SK-N-SH (cell line): ENCODE measurements around the gene PRKCB. TPM values are rescaled to one million over a fixed set of nuclear protein-coding genes. Genes with fewer than 3 reads are reported as not detected.

Source experiments
- CTCF ChIA-PET: fragments of 300-600, 350-600 bp; formaldehyde crosslinking; extraction: SDS; loops from one replicate; lab custom pipeline; 2021; lab: Yijun Ruan, JAX
- POLR2A ChIA-PET: fragments of 350-600 bp; sonication (Branson Sonifier 250); formaldehyde crosslinking; extraction: SDS; loops from one replicate; lab custom pipeline; 2020; ENCODE audit warnings: antibody characterized with exemption, inconsistent platforms; lab: Yijun Ruan, JAX
- DNase-seq: peaks from one replicate; pipeline ENCODE4 v3.0.0; 2012
- H2AFZ ChIP-seq: fragments of 200-600 bp; sonication (generic); 2 replicates; pipeline ENCODE4 v1.8.1; 2016; ENCODE audit warnings: antibody characterized with exemption, mild to moderate bottlenecking, low read depth
- H3F3A ChIP-seq: fragments of 200-600 bp; sonication (generic); replicated peaks from 2 replicates; pipeline ENCODE3; 2016; ENCODE audit warnings: antibody characterized with exemption, mild to moderate bottlenecking; ENCODE audit not compliant: insufficient read depth
- H3K27ac ChIP-seq, 2 experiments: fragments of 200-500 bp in 1 of 2; fragments of 200-600 bp in 1 of 2; sonication (Bioruptor generic) in 1 of 2; sonication (generic), shearing (Covaris generic) in 1 of 2; 2 replicates each; pipeline versions ENCODE4 v1.5.1 to v1.6.1; 2014 to 2016; ENCODE audit warnings: low read depth in 2 of 2, inconsistent platforms in 1 of 2, low read length in 1 of 2, mild to moderate bottlenecking in 1 of 2, mixed read lengths in 1 of 2
- H3K27me3 ChIP-seq: fragments of 200-600 bp; sonication (generic), shearing (Covaris generic); 2 replicates; pipeline ENCODE4 v1.6.1; 2016; ENCODE audit warnings: mixed run types; ENCODE audit not compliant: insufficient read depth
- H3K36me3 ChIP-seq, 2 experiments: fragments of 200-500 bp in 1 of 2; fragments of 200-600 bp in 1 of 2; sonication (Bioruptor generic) in 1 of 2; sonication (generic) in 1 of 2; replicated peaks in 1 of 2; 2 replicates each; pipeline versions ENCODE3 to v1.5.1; 2014 to 2016; ENCODE audit warnings: low read length in 1 of 2, mild to moderate bottlenecking in 1 of 2; ENCODE audit not compliant: insufficient read depth in 2 of 2, control insufficient read depth in 1 of 2
- H3K4me1 ChIP-seq, 2 experiments: fragments of 200-500 bp in 1 of 2; fragments of 200-600 bp in 1 of 2; sonication (Bioruptor generic) in 1 of 2; sonication (generic), shearing (Covaris generic) in 1 of 2; 2 replicates each; pipeline versions ENCODE4 v1.5.1 to v1.6.1; 2014 to 2016; ENCODE audit warnings: low read depth in 1 of 2, low read length in 1 of 2, mixed run types in 1 of 2; ENCODE audit not compliant: insufficient read depth in 2 of 2, control insufficient read depth in 1 of 2
- H3K4me2 ChIP-seq: fragments of 200-600 bp; sonication (generic), shearing (Covaris generic); 2 replicates; pipeline ENCODE4 v1.6.1; 2017; ENCODE audit warnings: mixed run types
- H3K4me3 ChIP-seq, 2 experiments: fragments of 200-500 bp in 1 of 2; fragments of 200-600 bp in 1 of 2; sonication (Bioruptor generic) in 1 of 2; sonication (generic), shearing (Covaris generic) in 1 of 2; 2 replicates each; pipeline versions ENCODE4 v1.5.1 to v1.8.1; 2014 to 2016; ENCODE audit warnings: low read depth in 2 of 2, inconsistent platforms in 1 of 2, low read length in 1 of 2, mild to moderate bottlenecking in 1 of 2, mixed read lengths in 1 of 2, moderate library complexity in 1 of 2
- H3K79me2 ChIP-seq: fragments of 200-600 bp; sonication (generic); 2 replicates; pipeline ENCODE4 v1.8.1; 2017; ENCODE audit warnings: mild to moderate bottlenecking; ENCODE audit not compliant: insufficient read depth
- H3K9ac ChIP-seq: fragments of 200-600 bp; sonication (generic); 2 replicates; pipeline ENCODE4 v1.6.1; 2017; ENCODE audit warnings: mixed run types
- H3K9me2 ChIP-seq: fragments of 200-600 bp; sonication (generic); 2 replicates; pipeline ENCODE4 v1.6.1; 2017; ENCODE audit warnings: mixed run types
- H3K9me3 ChIP-seq: fragments of 200-600 bp; sonication (generic); 2 replicates; pipeline ENCODE4 v1.6.1; 2017; ENCODE audit warnings: mixed run types, mild to moderate bottlenecking, moderate library complexity
- H4K20me1 ChIP-seq: fragments of 200-600 bp; sonication (generic); 2 replicates; pipeline ENCODE4 v1.6.1; 2017; ENCODE audit warnings: mild to moderate bottlenecking, mixed run types; ENCODE audit not compliant: insufficient read depth
- ELF1 ChIP-seq: IDR thresholded peaks from 2 replicates; pipeline ENCODE4 v1.4.0; 2012
- EZH2phosphoT487 ChIP-seq: fragments of 200-600 bp; sonication (generic); IDR thresholded peaks from 2 replicates; pipeline ENCODE4 v1.6.1; 2017; ENCODE audit warnings: low read depth, mixed run types, mild to moderate bottlenecking, antibody characterized with exemption, moderate library complexity, borderline replicate concordance
- FOSL2 ChIP-seq: IDR thresholded peaks from 2 replicates; pipeline ENCODE4 v1.4.0; 2012; ENCODE audit warnings: low read depth, mild to moderate bottlenecking, moderate library complexity, borderline replicate concordance
- FOXJ3 ChIP-seq: sonication (generic); formaldehyde crosslinking; IDR thresholded peaks from 2 replicates; pipeline ENCODE4 v1.5.1; 2020; ENCODE audit warnings: mild to moderate bottlenecking, missing genetic modification reagents
- FOXM1 ChIP-seq: IDR thresholded peaks from 2 replicates; pipeline ENCODE4 v1.4.0; 2012; ENCODE audit warnings: low read depth, mild to moderate bottlenecking
- GABPA ChIP-seq: IDR thresholded peaks from 2 replicates; pipeline ENCODE4 v1.4.0; 2012; ENCODE audit warnings: low read depth, mild to moderate bottlenecking
- JUND ChIP-seq: IDR thresholded peaks from 2 replicates; pipeline ENCODE4 v1.4.0; 2012
- MXI1 ChIP-seq: IDR thresholded peaks from 2 replicates; pipeline ENCODE4 v1.6.1; 2012; ENCODE audit warnings: mild to moderate bottlenecking, low read depth, low read length, improper control_type of control experiment
- SMC3 ChIP-seq: IDR thresholded peaks from 2 replicates; pipeline ENCODE4 v1.6.1; 2012; ENCODE audit warnings: low read depth, low read length, improper control_type of control experiment
- TAF1 ChIP-seq: IDR thresholded peaks from 2 replicates; pipeline ENCODE4 v1.6.1; 2012; ENCODE audit warnings: low read depth, mild to moderate bottlenecking, low read length, moderate library complexity, borderline replicate concordance
- TCF12 ChIP-seq: IDR thresholded peaks from 2 replicates; pipeline ENCODE4 v1.4.0; 2012
- TEAD4 ChIP-seq: IDR thresholded peaks from 2 replicates; pipeline ENCODE4 v1.4.0; 2012; ENCODE audit warnings: mild to moderate bottlenecking, borderline replicate concordance; ENCODE audit not compliant: insufficient read depth
- YY1 ChIP-seq: IDR thresholded peaks from 2 replicates; pipeline ENCODE4 v1.4.0; 2012; ENCODE audit warnings: low read depth, mild to moderate bottlenecking
- WGBS: methylation state at CpG from one replicate; pipeline ENCODE4 v1.1.6; 2017; ENCODE audit warnings: low lambda C conversion rate; 5-methylcytosine and 5-hydroxymethylcytosine counted together
- polyA plus RNA-seq, 3 experiments: library from polyadenylated mRNA; depleted of rRNA; stranded (reverse); fragments of >200 nt; gene quantifications; 2 replicates each; pipeline ENCODE4 v1.2.3, GENCODE V29; 2012
- TF ChIP-seq, protein P1 (sequence below): fragments of 150-350 bp; IDR thresholded peaks from 2 replicates; pipeline ENCODE4 v1.6.1; 2016; ENCODE audit warnings: mild to moderate bottlenecking, low read depth, low read length
- TF ChIP-seq, protein P2 (sequence below): IDR thresholded peaks from 2 replicates; pipeline ENCODE4; 2012
- TF ChIP-seq, protein P3 (sequence below): fragments of 200-600 bp; sonication (generic); IDR thresholded peaks from 2 replicates; pipeline ENCODE4 v1.6.1; 2017; ENCODE audit warnings: antibody characterized with exemption, mild to moderate bottlenecking, moderate library complexity
- TF ChIP-seq, protein P4 (sequence below): IDR thresholded peaks from 2 replicates; pipeline ENCODE4 v1.4.0; 2012; ENCODE audit warnings: low read depth, borderline replicate concordance

PRKCB gene
- polyA plus RNA-seq, 1 of the 3 experiments (the other 2 are of a cell fraction) = 0.12 TPM

DNA sequence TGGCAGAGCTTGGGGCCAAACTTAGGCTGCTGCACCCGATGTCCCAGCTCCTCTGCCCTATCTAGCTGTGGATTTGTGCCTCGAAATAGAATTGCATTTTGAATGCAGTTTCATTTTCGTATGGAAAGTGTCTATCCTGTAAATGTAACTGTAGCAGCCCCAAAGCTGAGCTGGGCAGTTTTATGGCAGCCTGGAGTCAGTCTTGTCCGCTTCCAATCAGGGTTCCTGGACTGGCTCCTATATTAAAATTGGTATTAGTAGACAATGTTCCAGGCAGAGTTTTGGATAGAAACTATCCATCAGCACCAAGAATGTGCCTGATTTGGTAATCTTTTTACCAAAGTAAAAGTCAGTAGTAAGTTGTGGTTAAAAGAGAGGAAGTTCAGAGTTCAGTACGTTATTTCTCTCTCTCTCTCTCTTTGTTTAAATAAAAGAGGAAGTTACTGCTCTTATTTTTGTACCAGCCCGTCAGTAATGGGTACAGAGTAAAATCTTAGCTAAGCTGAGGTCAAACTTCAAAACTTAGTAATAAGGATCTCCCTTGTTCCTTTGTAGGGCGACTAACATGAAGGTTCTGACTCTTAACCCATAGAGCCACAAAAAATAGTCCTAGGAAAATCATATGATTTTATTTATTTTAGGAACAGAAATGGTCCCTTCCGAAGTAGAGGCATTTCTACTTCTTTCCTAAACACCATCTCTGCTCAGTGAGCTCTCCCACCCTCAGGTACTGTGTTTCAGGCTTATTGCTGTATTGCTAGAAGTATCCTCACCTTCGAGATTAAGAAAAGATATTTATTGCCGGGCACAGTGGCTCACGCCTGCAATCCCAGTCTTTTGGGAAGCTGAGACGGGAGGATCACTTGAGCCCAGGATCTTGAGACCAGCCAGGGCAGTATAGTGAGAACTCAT, 28.0 kb downstream of the PRKCB start:
- H3K9ac ChIP-seq = no peak overlapping the region
- no peaks in the 10 kb centered on the region for H3K79me2 ChIP-seq
- WGBS = 23% methylated on average over 12 of the region's 12 CpGs
- H3K27me3 ChIP-seq = no peaks in the 10 kb centered on the region
- DNase-seq = no peak
- 0 out of 2 replicates have a peak overlapping the region, but pooled peaks have one; percentile 35 for H2AFZ ChIP-seq
- no peaks in the 10 kb centered on the region for H3K9me2 ChIP-seq
- ChIA-PET CTCF (interaction anchor here (1.1 to 2.2 kb wide), 2 partner anchors 60 to 146 kb away, joined by 3 to 5 read pairs; no protein-coding TSS in a partner anchor), POLR2A (no interaction called here)
- no peak for TF ChIP-seq YY1
- TF ChIP-seq TAF1 = no peak
- TF ChIP-seq, protein P1, sequence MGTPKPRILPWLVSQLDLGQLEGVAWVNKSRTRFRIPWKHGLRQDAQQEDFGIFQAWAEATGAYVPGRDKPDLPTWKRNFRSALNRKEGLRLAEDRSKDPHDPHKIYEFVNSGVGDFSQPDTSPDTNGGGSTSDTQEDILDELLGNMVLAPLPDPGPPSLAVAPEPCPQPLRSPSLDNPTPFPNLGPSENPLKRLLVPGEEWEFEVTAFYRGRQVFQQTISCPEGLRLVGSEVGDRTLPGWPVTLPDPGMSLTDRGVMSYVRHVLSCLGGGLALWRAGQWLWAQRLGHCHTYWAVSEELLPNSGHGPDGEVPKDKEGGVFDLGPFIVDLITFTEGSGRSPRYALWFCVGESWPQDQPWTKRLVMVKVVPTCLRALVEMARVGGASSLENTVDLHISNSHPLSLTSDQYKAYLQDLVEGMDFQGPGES = no peak
- no peak for TF ChIP-seq FOSL2
- no peaks in the 10 kb centered on the region for H3K9me3 ChIP-seq
- no peak overlapping the region for H3K27ac ChIP-seq
- H3K4me3 ChIP-seq = no peak overlapping the region
- H3K36me3 ChIP-seq = no peaks in the 10 kb centered on the region
- H3K4me1 ChIP-seq = peaks cover 0 to 12% of the 10 kb centered on the region in 2 experiments; a peak in 1 of 4 replicates
- H3F3A ChIP-seq = no peaks in the 10 kb centered on the region
- H4K20me1 ChIP-seq = no peaks in the 10 kb centered on the region
- H3K4me2 ChIP-seq = peak overlapping the region; percentile 63; the same call in 1 of the 2 replicates

DNA sequence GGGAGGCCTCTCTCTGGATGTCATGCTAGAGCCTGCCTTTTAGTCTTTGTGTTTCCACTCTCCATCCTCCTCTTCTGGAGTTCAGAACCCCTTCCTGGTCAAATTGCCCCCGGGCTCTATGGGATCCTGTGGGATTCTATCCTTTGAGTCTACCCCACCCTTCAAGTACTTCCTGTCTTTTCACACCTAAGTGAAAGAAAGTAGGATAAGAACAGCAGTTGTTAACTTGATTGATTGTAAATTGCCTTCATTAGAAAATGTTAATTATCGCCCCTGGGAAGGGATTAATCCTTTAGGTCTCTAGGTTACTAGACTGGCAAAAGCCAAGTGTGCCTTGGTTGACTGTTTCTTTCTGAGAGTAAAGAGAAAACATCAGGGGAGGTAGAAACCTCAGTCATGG, 30.1 kb downstream of the PRKCB start:
- Histone ChIP-seq H3K9me2 (no peaks in the 10 kb centered on the region), H3K27ac (no peak overlapping the region), H2AFZ (no peak overlapping the region), H3K27me3 (no peaks in the 10 kb centered on the region), H3K9me3 (no peaks in the 10 kb centered on the region), H3K4me2 (no peak overlapping the region), H3K4me1 (peaks cover 0 to 12% of the 10 kb centered on the region in 2 experiments; a peak in 1 of 4 replicates), H3K79me2 (no peaks in the 10 kb centered on the region), H3K9ac (no peak overlapping the region), H3K4me3 (no peak overlapping the region), H3K36me3 (no peaks in the 10 kb centered on the region), H4K20me1 (no peaks in the 10 kb centered on the region), H3F3A (no peaks in the 10 kb centered on the region)
- DNase-seq = no peak
- ChIA-PET POLR2A (no interaction called here), CTCF (no interaction called here)
- TF ChIP-seq FOXM1 = no peak
- TF ChIP-seq FOXJ3 (CRISPR knock-in tag) = no peak
- 6% methylated on average over 2 of the region's 2 CpGs for WGBS

DNA sequence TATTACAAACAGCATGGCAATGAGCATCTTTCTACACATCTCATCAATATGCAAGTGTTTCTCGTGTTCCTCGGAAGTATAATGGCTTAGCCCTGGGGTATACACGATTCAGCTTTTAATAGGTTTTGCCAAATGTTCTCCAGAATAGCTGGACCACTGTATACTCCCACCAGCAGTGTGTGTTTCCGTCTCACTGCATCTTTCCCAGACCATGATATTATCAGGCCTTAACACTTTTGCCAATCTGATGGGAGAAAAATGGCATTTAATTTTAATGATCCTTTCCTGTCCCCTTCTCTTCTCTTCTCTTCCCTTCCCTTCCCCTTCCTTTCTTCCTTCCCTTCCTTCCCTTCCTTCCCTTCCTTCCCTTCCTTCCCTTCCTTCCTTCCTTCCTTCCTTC, 30.8 kb downstream of the PRKCB start:
- no peaks in the 10 kb centered on the region for H3K27me3 ChIP-seq
- H3K4me2 ChIP-seq = no peak overlapping the region
- 14% methylated on average over 4 of the region's 4 CpGs for WGBS
- CTCF ChIA-PET = no interaction called here
- H3K27ac ChIP-seq = no peak overlapping the region
- no peaks in the 10 kb centered on the region for H4K20me1 ChIP-seq
- H3F3A ChIP-seq = no peaks in the 10 kb centered on the region
- DNase-seq = no peak
- POLR2A ChIA-PET = no interaction called here
- H3K9me3 ChIP-seq = no peaks in the 10 kb centered on the region
- no peaks in the 10 kb centered on the region for H3K36me3 ChIP-seq
- no peak overlapping the region for H3K4me3 ChIP-seq
- no peak overlapping the region for H3K9ac ChIP-seq
- peaks cover 0 to 12% of the 10 kb centered on the region in 2 experiments; a peak in 1 of 4 replicates for H3K4me1 ChIP-seq
- no peaks in the 10 kb centered on the region for H3K9me2 ChIP-seq
- no peak overlapping the region for H2AFZ ChIP-seq
- no peaks in the 10 kb centered on the region for H3K79me2 ChIP-seq
- TF ChIP-seq GABPA (no peak), TCF12 (no peak), FOXJ3 (CRISPR knock-in tag) (no peak), ELF1 (no peak), TEAD4 (no peak), EZH2phosphoT487 (no peak), MXI1 (no peak), YY1 (no peak), SMC3 (no peak), JUND (no peak)
- TF ChIP-seq, protein P2, sequence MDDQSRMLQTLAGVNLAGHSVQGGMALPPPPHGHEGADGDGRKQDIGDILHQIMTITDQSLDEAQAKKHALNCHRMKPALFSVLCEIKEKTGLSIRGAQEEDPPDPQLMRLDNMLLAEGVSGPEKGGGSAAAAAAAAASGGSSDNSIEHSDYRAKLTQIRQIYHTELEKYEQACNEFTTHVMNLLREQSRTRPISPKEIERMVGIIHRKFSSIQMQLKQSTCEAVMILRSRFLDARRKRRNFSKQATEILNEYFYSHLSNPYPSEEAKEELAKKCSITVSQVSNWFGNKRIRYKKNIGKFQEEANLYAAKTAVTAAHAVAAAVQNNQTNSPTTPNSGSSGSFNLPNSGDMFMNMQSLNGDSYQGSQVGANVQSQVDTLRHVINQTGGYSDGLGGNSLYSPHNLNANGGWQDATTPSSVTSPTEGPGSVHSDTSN = no peak
- TF ChIP-seq, protein P3, sequence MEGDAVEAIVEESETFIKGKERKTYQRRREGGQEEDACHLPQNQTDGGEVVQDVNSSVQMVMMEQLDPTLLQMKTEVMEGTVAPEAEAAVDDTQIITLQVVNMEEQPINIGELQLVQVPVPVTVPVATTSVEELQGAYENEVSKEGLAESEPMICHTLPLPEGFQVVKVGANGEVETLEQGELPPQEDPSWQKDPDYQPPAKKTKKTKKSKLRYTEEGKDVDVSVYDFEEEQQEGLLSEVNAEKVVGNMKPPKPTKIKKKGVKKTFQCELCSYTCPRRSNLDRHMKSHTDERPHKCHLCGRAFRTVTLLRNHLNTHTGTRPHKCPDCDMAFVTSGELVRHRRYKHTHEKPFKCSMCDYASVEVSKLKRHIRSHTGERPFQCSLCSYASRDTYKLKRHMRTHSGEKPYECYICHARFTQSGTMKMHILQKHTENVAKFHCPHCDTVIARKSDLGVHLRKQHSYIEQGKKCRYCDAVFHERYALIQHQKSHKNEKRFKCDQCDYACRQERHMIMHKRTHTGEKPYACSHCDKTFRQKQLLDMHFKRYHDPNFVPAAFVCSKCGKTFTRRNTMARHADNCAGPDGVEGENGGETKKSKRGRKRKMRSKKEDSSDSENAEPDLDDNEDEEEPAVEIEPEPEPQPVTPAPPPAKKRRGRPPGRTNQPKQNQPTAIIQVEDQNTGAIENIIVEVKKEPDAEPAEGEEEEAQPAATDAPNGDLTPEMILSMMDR = no peak
- TF ChIP-seq, protein P4, sequence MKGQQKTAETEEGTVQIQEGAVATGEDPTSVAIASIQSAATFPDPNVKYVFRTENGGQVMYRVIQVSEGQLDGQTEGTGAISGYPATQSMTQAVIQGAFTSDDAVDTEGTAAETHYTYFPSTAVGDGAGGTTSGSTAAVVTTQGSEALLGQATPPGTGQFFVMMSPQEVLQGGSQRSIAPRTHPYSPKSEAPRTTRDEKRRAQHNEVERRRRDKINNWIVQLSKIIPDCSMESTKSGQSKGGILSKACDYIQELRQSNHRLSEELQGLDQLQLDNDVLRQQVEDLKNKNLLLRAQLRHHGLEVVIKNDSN = no peak
